GM12874 (cell line): ENCODE results near the gene ISG15.

ENCODE experiments used
- TF ChIP-seq, protein P1 (sequence below): IDR thresholded peaks from 2 replicates; pipeline ENCODE4 v1.5.1; 2011; ENCODE audit warnings: low read depth, mild to moderate bottlenecking, control low read depth, low read length, moderate library complexity; ENCODE audit not compliant: insufficient read depth

The ISG15 gene

DNA sequence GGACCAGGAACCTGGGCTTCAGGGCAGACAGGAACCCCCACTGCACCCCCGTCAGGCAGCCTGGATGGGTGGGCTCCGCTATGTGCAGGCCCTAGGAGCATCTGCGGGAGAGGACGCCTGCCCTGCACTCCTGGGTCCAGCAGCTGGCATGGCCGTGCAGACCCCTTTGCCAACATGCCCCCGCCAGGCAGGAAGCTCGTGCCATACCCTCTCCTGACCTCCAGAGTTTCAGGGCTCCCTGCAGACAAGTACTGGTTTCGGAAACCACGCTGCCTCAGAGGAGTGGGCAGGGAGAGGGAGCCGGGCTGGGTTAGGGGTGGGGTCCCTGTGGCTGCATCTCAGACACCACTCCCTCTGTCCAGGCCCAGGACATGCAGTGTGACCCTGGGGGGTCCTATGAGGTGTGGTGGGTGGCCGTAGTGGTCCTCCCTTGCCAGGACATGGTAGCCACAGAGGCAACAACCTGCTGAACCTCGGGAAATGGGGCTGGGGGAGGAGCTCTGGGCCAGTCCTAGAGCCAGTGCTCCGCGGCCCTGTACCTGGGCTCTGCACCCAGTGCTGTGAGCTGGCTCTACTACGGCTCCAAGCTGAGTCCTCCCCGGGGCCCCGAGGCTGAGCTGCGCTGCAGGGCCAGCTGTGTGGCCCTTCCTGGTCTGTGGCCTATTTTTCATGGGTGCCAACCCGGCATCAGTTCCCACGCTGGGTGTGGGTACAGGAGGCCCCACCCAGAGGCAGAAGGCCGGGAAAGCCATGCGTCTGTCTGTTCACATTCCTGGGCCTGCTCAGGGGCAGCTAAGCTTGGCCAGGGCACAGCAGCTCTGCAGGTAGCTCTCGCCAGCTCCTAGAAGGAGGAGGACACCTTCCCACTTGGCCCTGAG lies 45.6 kb upstream of the ISG15 start:
- TF ChIP-seq, protein P1, sequence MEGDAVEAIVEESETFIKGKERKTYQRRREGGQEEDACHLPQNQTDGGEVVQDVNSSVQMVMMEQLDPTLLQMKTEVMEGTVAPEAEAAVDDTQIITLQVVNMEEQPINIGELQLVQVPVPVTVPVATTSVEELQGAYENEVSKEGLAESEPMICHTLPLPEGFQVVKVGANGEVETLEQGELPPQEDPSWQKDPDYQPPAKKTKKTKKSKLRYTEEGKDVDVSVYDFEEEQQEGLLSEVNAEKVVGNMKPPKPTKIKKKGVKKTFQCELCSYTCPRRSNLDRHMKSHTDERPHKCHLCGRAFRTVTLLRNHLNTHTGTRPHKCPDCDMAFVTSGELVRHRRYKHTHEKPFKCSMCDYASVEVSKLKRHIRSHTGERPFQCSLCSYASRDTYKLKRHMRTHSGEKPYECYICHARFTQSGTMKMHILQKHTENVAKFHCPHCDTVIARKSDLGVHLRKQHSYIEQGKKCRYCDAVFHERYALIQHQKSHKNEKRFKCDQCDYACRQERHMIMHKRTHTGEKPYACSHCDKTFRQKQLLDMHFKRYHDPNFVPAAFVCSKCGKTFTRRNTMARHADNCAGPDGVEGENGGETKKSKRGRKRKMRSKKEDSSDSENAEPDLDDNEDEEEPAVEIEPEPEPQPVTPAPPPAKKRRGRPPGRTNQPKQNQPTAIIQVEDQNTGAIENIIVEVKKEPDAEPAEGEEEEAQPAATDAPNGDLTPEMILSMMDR: no peak

- TF ChIP-seq, protein P1: no peak
Measured at GRCh38 chr1:969260-969855, 43.9 kb upstream of the ISG15 start.

- TF ChIP-seq, protein P1: no peak
Measured at GRCh38 chr1:970242-970972, 42.9 kb upstream of the ISG15 start.

DNA sequence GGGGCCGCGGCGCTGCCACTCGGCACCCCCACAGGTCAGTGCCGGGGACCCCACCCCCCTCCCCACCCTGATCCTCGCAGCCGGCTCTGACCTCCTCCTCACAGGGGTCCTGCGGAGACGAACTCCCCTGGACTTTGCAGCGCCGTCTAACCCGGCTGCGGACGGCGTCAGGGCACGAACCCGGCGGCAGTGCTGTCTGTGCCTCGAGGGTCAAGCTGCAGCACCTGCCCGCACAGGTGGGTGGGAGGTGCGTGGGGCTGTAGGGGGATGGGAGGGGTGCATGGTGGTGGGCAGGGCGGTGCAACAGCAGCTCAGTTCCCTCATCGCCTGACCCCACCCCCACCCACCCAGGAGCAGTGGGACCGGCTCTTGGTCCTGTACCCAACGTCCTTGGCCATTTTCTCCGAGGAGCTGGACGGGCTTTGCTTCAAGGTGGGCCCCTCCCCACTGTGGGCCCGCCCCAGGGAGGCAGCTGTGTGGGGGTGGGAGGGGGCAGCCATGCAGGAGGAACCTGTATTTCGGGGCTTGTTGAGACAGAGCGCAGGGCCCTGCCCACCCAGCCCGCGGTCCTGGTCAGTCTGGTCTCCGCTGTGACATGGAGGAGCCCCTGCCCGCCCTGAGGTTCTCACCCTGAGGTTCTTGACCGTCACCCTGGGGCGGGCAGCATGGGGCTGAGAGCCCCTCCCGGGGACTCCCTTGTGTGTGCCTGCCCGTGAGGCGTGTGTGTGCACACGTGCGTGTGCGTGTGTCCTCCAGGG lies 42.1 kb upstream of the ISG15 start:
- TF ChIP-seq, protein P1: no peak

- TF ChIP-seq, protein P1: no peak
Measured at GRCh38 chr1:971751-972506, 41.4 kb upstream of the ISG15 start.

DNA sequence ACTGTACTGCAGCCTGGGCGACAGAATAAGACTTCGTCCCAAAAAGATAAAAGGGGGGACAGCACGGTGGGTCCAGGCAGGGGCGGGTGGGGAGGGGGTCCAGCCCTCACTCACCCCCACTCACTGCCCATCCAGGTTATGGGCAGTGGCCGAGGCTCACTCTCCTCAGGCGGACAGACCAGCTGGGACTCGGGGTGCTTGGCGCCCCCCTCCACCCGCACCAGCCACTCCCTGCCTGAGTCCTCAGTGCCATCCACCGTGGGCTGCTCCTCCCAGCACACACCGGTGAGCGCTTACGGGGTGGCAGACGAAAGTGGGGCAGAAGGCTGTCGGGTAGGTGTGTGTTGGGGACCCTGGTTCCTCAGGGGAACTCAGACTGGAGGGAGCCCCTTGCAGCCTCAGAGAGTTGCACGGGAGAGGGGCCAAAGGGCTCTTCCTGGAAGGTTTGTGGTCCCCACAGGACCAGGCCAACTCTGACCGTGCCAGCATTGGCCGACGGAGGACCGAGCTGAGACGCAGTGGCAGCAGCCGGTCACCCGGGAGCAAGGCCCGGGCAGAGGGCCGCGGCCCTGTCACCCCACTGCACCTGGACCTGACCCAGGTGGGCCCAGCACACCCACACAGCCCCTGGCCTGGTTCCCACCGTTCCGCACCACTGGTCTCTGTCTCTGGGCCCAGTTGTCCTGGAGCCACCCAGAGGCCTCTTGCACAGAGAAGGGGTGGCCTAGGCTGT lies 40.4 kb upstream of the ISG15 start:
- TF ChIP-seq, protein P1: no peak
